ENCODE measurements around the gene LCP1.

Gene LCP1

GRCh38 chr13:46101002-46101401, 81.0 kb downstream of the LCP1 start:
- DNase-seq (ENCODE audit: low read depth in 2 of 2) = no peak

DNA sequence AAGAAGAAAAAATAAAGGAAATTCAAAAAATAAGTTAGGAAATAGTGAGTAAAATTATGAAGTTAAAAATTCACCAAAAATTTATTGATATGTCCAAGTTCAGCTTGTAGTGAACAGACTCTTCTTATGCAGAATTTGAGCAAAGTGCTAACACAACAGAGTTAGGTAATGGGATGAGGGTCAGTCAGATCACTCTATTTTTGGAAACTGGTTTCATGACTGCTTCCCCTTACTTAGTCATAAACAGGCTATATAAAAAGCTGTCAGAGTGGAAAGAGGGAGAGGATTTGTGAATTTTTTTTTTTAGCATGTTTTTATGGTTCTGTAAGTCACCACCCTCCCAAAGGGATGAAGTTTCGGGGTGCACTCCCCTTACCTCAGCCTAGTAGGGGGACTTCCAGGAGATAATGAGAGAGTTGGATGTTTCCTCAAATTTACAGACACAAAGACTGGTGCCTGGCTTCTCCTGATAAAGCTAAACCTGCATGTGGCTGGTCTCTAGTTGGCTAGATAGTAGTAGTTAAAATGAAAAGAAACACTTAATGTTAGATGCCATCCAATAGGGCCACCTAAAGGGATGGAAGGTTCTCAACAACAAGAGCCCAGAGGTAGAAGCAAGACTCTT, 81.7 kb downstream of the LCP1 start:
- DNase-seq (ENCODE audit: low read depth in 2 of 2) = no peak

GRCh38 chr13:46097663-46098062, 84.3 kb downstream of the LCP1 start:
- no peak for DNase-seq (ENCODE audit: low read depth in 2 of 2)

GRCh38 chr13:46097015-46097414, 85.0 kb downstream of the LCP1 start:
- no peak for DNase-seq (ENCODE audit: low read depth in 2 of 2)

DNA sequence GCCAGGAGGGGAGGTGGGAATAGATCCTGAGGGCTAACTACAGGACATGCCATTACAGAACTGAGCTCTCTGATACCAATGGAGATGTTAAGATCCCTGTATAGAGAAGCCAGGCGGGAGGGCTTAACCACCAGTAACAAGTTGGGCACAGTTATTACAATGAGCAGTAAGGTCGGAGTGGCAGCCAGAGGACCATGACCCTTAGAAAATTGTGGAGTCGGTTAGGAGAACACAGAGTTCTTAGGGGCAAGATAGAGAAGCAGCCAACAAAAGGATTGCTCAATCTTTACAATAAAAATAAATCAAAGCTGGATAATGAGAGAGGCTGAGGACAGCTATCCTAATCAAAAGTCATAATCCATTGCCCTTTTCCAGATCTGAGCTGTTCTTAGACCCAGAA, 87.5 kb downstream of the LCP1 start:
- no peak for DNase-seq (ENCODE audit: low read depth in 2 of 2)

DNA sequence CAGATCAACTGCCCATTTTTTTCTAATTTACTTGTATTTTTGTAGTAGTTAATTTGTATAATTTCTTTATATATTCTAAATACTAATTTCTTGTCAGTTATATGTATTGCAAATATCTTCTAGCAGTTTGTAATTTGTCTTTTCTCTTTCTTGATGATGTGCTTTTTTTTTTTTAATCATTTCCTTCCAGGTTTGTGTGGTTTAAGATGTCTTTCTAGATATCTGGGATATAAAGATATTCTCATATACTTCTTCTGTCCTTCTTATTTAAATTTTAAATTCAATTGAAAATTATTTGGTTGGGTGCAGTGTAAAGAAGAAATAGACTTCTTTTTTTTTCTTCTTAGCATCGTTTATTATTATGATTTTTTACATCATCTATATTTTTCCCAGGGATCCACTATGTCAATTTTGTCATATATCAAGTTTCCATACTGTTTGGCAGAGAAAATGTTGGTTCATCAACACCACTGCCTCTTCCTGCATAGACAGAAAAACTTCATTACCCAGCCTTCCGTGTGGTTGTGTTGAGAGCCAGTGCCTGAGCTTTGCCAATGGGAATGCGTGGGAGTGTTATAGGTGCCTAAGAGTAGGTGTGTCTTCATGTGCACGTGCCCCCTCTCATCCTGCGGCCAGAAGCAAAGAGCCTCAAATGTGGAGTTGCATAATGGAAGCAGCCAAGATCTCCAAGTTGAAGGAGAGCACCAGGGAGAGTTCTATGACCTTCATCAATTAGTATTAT, 93.0 kb downstream of the LCP1 start:
- no peak for DNase-seq (ENCODE audit: low read depth in 2 of 2)

DNA sequence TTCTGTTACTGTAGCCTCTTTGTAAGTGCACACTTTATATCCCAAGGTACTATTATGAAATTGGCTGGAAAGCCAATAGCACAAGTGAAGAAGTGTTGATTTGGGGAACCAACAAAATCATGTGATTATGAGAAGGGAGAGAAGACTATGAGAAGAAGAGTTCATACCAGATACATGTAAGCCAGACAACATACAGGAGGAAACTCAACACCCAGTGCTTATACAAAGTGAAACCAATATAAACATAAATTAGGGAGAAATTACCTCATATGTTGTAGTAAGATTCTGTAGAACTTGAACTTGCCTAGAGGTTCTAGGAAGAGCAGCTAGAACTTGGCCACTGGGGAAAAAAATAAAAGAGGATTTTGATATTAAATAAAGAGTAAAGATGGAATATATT, 94.5 kb downstream of the LCP1 start:
- no peak for DNase-seq (ENCODE audit: low read depth in 2 of 2)

DNA sequence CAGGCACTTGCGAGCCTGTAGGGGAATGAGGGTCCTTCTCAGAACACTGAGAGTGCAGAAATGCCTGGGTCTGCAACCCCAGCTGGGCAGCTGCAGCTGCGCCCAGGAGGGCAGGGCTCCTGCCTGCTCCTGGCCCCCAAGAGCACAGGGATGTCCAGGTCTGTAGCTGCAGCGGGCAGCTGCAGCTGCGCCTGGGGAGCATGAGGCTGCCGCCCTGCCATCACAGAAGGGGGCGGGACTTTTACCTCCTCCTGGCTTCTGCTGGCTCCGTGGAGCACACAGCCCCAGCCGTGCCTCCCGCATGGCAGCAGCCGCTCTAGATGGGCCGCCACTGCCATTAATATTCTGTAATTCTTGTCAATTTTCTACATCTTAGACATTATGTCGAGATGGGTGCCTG, 95.0 kb downstream of the LCP1 start:
- DNase-seq (ENCODE audit: low read depth in 2 of 2) = no peak

GRCh38 chr13:46086421-46086922, 95.5 kb downstream of the LCP1 start:
- no peak for DNase-seq (ENCODE audit: low read depth in 2 of 2)

GRCh38 chr13:46085737-46086136, 96.2 kb downstream of the LCP1 start:
- no peak for DNase-seq (ENCODE audit: low read depth in 2 of 2)

GRCh38 chr13:46082324-46082723, 99.7 kb downstream of the LCP1 start:
- no peak for DNase-seq (ENCODE audit: low read depth in 2 of 2)

GRCh38 chr13:46079770-46080169, 102.2 kb downstream of the LCP1 start:
- DNase-seq (ENCODE audit: low read depth in 2 of 2) = no peak

- DNase-seq (ENCODE audit: low read depth in 2 of 2) = no peak
These were observed 104.7 kb downstream of the LCP1 start for GRCh38 chr13:46077265-46077664.

DNA sequence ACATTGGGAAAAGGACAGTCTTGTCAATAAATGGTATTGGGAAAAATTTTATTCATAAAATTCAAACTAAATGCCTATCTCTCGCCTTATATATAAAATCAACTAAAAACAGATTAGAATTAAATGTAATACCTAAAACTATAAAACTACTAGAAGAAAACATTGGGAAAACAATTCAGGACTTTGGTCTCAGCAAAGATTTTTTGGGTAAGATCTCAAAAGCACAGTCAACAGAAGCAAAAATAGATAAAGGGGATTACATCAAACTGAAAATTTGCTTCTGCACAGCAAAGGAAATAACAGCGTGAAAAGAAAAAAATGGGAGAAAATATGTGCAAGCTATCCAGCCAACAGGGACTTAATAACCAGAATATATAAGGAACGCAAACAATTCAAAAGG, 105.2 kb downstream of the LCP1 start:
- DNase-seq (ENCODE audit: low read depth in 2 of 2) = no peak
